HS-5 (cell line): Measurements from ENCODE around the gene CASP4.
"Not testable (repeated sequence)": the region's sequence is repeated elsewhere in the genome, so short reads cannot be mapped to it uniquely, and the experiment has no call there.

ENCODE experiments used
- DNase-seq: peaks from one replicate; pipeline ENCODE4 v3.0.0-alpha.2; 2012; ENCODE audit warnings: low read depth

Gene CASP4

DNA sequence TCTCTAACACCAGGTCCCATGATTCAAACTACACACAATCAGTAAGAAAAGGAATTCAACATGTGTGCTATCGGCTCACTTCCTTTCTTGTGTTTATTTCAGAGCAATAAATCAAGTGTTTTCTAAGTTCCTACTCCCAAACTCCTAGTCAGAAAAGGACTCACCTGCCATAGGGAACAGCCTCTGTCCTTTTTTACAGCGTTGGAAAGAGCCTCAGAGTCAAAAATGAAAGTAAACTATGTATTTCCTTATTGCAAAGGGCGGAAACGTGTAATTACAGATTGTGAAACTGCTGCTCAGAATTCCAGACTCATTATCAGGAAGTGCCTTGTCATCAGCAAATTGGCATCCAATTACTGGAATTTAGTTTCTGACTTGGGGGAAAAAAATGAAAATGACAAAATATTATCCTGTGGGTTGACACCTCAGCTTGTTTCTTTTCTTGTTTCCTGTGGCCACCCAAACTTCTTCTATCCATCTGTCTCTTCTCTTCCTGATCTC lies at the start of gene CASP4:
CASP4 (minus strand) TSS at position 220 of the 501 bp plus-strand sequence; CDS start at position 171, 49 bp downstream.
- peak; percentile 87 for DNase-seq

DNA sequence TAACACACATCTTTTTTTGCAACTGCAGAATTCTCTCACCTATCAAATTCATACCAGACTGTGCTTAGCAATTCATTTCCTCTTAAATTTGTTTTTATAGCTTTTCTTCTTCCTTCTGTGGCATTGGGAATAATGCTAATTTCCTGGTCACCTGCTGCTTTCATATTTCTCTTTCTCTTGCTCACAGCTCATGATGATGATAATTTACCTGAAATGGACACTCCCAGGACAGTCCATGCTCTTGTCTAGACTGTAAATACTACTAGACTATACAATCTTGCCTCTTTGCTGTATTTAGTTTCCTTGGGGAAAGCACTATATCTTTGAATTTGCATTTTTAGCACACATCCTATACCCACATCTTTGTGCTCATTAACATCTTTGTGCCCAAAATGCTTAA lies 39.1 kb upstream of the CASP4 start:
- no peak for DNase-seq

GRCh38 chr11:105005451-105005845 lies 37.1 kb upstream of the CASP4 start:
- no peak for DNase-seq

DNA sequence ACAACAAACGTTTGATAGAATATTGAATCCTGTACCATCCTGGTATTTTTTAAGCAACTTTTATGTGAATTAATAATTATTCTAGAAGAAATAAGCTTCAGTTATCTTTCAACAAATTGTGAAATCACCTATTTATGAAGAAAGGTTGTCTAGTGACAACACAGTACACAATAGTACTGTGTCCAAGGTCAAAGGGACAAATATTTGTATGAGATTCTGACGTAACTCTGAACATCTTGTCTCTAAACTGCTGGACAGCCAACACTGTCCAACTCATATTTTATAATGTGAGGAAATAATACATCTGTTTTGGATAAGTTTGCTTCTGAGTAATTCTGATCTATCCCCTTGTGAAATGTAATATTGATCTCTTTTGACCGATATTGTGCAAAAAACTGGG lies 35.6 kb upstream of the CASP4 start:
- DNase-seq = no peak

DNA sequence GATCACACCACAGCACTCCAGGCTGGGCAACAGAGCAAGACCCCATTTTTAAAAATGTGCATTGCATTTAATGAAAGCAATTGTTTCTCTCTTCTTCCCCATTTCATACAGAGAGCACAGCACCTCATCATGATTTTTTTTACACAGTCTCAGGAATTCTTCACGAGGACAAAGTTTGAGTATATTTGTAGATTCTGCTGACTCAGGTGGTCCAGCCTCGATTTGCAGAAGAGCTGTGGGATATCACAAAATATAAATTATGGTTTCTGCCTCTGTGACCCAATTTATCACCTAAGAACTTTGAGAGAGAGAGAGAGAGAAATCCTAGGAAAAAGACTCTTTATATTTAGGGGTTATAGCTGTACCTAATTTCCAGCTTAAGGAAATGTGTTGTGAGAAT lies 34.8 kb upstream of the CASP4 start:
- no peak for DNase-seq

DNA sequence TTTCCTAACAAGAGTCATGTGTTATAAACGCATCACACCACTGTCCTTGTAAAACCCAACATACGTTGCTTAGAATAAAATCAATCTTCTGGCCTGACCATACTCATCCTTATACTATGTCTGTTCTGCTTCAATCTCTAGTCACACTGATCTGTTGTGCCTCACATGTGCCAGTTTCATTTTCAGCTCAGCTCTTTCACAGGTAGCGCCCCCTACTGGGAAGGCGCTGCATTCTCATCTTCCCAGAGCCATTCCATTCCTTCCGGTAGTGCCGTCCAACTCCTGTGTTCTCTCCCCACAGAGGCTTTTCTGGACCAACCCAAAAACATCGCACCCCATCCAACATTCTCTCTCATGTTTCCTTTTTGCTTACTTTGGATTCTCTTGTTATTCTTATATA lies 32.4 kb upstream of the CASP4 start:
- no peak for DNase-seq

DNA sequence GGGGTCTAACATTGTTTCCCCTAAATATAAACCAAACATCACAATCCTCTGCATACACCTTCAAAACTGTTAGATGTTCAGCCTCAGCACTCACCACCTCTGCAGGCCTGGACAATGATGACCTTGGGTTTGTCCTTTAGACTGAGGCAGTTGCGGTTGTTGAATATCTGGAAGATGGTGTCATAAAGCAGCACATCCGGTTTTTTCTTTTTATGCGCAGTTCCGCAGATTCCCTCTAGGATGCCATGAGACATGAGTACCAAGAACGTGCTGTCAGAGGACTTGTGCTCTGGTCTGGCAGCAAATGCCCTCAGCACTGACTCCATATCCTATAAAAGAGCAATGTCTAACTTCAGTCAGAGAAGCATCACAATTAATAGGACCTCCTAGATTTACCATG lies 31.8 kb upstream of the CASP4 start:
- DNase-seq = no peak

DNA sequence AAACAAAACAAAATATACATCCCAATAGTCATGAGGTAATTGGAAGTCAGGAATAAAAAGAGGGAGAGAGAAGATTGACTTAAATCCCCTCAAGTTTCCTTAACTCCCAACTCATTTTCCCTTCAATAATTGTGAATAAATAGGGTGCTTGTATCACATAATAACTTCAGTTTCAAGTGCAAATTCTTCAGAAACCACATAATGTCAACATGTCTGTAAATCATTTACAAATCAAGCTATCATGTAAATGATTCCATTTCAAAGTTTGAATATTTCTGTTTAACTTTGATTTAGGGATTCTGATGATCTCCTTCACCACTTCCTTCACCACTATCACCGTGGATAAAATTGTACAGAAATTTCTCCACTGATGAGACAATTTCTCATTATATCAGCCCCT lies 31.3 kb upstream of the CASP4 start:
- no peak for DNase-seq

GRCh38 chr11:104997288-104997687 lies 28.9 kb upstream of the CASP4 start:
- no peak for DNase-seq

DNA sequence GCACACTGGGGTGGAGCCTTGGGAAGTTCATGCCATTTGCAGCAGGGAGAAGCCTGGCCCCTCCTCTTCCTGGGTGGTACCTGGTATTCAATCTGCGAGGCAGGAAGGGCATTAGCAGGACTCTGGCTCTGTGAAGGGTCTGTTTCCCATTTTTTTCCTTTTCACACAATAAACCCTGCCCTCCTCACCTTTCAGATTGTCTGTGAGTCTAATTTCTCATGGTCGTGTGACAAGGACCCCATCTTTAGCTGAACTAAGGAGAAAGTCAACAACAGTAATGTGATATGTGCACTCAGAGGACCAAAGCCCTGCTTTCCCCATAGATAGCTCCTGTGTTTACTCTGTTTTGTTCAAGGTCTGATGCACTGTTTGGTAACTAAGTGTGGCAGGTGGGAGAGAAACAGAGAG lies 26.6 kb upstream of the CASP4 start:
- no peak for DNase-seq

- DNase-seq = no peak
Measured at GRCh38 chr11:104992781-104993180, 24.4 kb upstream of the CASP4 start.

DNA sequence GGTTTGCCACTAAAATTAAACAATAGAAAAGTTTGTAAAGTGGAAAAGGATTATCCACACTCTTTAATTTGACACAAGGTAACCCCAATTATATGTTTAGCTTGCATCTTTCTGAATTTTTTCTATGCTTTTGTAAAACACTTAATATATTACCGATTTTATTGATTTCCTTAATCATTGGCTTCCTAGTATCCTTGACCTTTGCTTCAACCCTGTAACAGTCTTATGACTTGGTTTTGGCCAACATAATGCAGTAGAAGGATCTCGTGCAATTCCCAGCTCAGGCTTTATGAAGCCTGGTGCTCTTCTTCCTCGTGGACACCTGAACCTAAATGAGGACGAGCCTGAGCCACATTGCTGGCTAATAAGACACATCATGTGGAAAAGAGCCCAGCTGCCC lies 23.6 kb upstream of the CASP4 start:
- DNase-seq = no peak

DNA sequence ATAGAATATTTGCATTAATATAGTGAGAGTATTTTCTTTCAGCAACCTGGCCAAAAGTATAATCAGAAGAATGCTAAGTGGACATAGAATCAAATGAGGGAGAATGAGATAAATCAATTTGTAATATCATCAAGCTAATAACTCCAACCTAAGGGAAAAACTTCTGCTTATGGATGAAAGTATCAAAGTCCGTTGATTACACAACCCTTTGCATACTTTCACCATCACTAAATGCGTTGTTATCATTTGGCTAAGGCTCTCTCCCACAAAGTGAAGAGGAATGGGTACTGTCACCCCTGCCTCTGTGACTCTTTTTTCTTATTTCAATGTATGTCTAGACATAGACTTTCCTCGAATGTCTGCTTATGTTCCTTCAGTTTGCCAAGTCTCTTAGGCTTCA lies 16.4 kb upstream of the CASP4 start:
- DNase-seq = no peak

DNA sequence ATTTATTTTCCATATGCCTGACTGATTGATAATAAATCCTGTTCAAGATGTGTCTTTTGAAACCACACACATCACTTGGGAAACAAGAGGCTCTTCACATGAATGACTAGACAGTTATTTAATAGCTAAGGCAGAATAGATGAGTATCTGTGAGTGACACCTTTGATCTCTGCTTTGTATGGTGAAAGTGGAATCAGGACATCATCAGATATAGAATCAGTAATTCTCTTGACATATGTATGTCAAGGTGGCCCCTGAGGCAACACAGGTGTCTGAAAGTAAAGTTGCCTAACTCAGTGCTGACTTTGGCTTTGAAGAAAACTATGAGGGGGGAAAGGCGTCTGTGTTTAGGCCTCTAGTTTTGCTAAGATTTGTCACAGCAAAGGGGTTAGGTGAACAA lies 11.5 kb upstream of the CASP4 start:
- no peak for DNase-seq

- DNase-seq = no peak
Measured at GRCh38 chr11:104973616-104974015, 5.2 kb upstream of the CASP4 start.

DNA sequence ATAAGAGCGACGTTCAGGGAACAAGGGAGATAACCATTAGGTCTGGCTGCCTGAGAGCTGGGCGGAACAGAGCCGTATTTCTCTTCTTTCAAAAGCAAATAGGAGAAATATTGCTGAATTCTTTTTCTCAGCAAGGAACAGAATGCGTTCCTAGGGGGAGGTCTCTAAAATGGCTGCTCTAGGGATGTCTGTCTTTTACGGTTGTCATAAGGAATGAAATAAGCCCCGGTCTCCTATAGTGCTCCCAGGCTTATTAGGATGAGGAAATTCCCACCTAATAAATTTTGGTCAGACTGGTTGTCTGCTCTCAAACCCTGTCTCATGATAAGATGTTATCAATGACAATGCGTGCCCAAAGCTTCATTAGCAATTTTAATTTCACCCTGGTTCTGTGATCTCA lies 4.5 kb upstream of the CASP4 start:
- DNase-seq = not testable (repeated sequence)

- DNase-seq = no peak
Measured at GRCh38 chr11:104970756-104971155, 2.4 kb upstream of the CASP4 start.

- no peak for DNase-seq
Measured at GRCh38 chr11:104968856-104969776, 742 bp upstream of the CASP4 start.

DNA sequence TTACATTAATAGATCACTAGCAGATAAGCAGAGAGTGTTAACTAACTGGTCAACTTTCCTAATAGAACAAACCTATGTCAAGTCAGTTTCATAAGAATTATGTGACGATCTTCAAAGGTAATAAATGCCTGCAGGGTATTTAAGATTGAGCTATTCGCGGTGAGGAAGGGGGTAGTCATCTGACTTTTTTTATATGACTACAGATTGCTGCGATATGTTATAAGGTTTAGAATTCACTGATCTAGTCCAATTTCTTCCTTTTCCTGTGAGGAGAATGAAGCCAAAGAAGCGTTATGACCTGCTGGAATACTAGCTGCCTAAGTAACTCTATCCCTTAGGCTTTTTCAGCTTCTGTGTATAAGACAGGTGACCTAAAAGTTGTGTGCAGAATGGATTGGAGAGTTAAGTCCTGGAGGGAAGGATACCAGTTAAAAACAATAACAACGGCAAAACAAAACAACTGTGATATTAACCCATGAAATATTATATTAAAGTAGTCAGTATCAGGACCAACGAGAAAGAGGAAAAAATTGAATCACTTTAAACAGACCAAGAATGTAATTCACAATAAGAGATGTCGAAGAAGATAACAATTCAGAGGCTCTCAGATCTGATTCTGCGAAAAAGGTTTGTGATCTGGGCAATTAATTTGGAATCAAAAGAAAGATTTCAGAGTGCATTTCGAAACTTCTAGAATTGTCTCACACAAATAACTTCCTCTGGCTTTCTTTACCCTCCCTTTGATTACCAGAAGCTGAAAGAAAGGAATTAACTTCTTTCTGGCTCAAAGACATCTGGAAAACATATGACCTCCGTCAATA lies 630 bp downstream of the CASP4 start:
- no peak for DNase-seq

DNA sequence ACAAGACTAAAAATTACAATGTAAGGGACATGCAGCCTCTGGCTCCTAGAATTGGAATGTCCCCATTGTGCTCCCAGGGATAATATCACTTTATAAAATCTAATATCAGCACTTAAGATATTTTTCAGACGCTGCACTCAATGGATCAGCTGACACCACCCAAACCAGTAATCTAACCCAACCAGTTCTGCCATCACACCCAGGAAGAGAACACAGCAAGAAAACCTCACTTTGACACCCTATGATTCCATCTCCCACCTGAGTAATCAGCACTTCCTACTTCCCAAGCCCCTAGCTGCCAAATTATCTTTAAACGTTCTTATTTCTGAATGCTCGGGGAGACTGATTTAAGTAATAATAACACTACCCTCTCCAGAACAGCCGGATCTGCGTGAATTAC lies 2.6 kb downstream of the CASP4 start:
- no peak for DNase-seq

- DNase-seq = no peak
Measured at GRCh38 chr11:104964247-104964646, 4.1 kb downstream of the CASP4 start.

- no peak for DNase-seq
Measured at GRCh38 chr11:104962852-104963251, 5.5 kb downstream of the CASP4 start.

GRCh38 chr11:104957280-104957679 lies 11.1 kb downstream of the CASP4 start:
- no peak for DNase-seq
